Measurements from ENCODE around the gene DLL3.

The DLL3 gene

DNA sequence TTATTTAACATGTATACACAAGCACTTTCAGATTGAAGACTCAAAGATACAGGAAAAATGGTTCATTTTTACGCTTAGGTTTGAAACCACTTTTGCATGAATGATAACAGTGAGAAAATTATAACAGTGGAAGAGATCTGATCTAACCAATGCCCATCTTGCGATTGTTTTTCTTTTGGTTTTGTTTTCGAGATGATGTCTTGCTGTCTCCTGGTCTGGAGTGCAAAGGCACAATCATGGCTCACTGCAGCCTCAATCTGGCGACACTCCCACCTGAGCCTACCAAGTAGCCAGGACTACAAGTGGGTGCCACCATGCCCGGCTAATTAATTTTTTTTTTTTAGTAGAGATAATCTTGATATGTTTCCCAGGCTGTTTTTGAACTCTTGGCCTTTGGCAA is 51.5 kb downstream of the DLL3 start:
- no peak for DNase-seq (ENCODE audit: low read depth)
- TF ChIP-seq CTCF (conservative IDR thresholded peaks at IDR 0.05; ENCODE audit: low read length): no peak
- no peak overlapping the region for H3K4me3 ChIP-seq (ENCODE audit: low read length)

DNA sequence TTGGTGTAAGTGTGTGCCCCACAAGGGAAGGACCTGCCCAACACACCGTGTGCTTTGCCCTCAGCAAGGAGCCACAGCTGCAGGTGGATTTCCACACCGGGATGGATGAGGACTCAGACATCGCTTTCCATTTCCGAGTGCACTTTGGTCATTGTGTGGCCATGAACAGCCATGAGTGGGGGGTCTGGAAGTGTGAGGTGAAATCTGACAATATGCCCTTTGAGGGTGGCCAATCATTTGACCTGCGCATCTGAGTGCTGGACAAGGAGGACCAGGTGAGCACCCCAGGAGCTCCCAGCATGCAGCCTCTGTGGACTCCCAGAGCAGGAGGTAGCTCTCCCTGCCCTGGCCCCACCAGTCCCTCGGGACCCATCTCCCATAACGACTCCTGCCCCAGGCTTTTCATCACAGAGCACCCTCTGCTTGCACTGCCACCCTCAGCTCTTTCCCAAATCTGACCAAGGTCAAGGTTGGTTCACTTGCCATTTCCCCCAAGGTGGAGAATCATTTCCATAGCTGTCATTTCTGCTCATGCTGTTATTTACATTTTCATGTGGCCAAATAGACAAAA is 54.4 kb downstream of the DLL3 start:
- no peak overlapping the region for H3K4me3 ChIP-seq (ENCODE audit: low read length)
- no peak for TF ChIP-seq CTCF (conservative IDR thresholded peaks at IDR 0.05; ENCODE audit: low read length)
- DNase-seq (ENCODE audit: low read depth): no peak

GRCh38 chr19:39554701-39555311 is 56.1 kb downstream of the DLL3 start:
- no peak overlapping the region for H3K4me3 ChIP-seq (ENCODE audit: low read length)
- no peak for DNase-seq (ENCODE audit: low read depth)
- no peak for TF ChIP-seq CTCF (conservative IDR thresholded peaks at IDR 0.05; ENCODE audit: low read length)

DNA sequence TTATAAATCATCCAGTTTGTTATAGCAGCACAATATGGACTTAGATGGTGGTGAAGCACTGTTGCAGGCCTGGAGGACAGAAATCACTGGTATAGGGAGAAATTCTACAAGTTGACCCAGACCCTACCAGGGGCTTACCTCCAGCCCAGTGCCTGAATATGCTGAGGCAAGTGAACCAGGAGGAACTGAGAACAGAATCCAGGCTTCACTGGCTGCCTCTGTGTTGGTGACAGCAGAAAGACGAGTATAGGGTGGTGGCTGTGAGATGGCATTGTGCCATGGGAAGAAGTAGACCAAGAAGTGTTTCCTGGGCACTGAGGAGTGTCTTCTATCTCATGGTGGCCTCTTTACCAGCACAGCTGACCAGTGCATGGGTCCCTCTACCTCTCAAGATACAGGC is 57.1 kb downstream of the DLL3 start:
- no peak overlapping the region for H3K4me3 ChIP-seq (ENCODE audit: low read length)
- no peak for DNase-seq (ENCODE audit: low read depth)
- TF ChIP-seq CTCF (conservative IDR thresholded peaks at IDR 0.05; ENCODE audit: low read length): no peak

Measured in AG10803 (cell line).